WTC11 (cell line): Measurements from ENCODE around the gene CTBP1. TPM values are rescaled to one million over a fixed set of nuclear protein-coding genes. Genes with fewer than 3 reads are reported as not detected.

Experiments used
- ATAC-seq: fragments of 200-7000 bp; cut with Tn5 transposase; 2 replicates; pipeline ENCODE4 v1.10.0; 2021; ENCODE audit warnings: mild to moderate bottlenecking, moderate library complexity
- CTCF ChIA-PET: fragments of 300-600 bp; sonication (Branson Sonifier 250); formaldehyde crosslinking; loops from one replicate; lab custom pipeline; 2021; ENCODE audit warnings: antibody characterized with exemption; lab: Charles Lee
- POLR2A ChIA-PET: fragments of 350-600 bp; sonication (Branson Sonifier 250); formaldehyde crosslinking; loops from one replicate; lab custom pipeline; 2021; ENCODE audit warnings: antibody characterized with exemption; lab: Charles Lee
- DNase-seq: peaks from one replicate; pipeline ENCODE4 v3.0.0; 2021; ENCODE audit warnings: low spot score
- H3K27ac Mint-ChIP-seq: 2 replicates; pipeline ENCODE4 v1.8.0; 2021; ENCODE audit warnings: mixed read lengths
- H3K27me3 Mint-ChIP-seq: 2 replicates; pipeline ENCODE4 v1.8.0; 2021; ENCODE audit warnings: low read depth, mild to moderate bottlenecking, moderate library complexity, mixed read lengths
- H3K36me3 Mint-ChIP-seq: 2 replicates; pipeline ENCODE4 v1.8.0; 2021; ENCODE audit warnings: mixed read lengths
- H3K4me1 Mint-ChIP-seq: 2 replicates; pipeline ENCODE4 v1.8.0; 2022; ENCODE audit warnings: mixed read lengths
- H3K4me3 Mint-ChIP-seq: 2 replicates; pipeline ENCODE4 v1.8.0; 2021; ENCODE audit warnings: mild to moderate bottlenecking, moderate library complexity, mixed read lengths
- H3K9me3 Mint-ChIP-seq: 2 replicates; pipeline ENCODE4 v1.8.0; 2021; ENCODE audit warnings: mixed read lengths
- AFF4 ChIP-seq: sonication (generic); formaldehyde crosslinking; IDR thresholded peaks from 2 replicates; pipeline ENCODE4 v1.8.1; 2023; ENCODE audit warnings: mild to moderate bottlenecking, missing genetic modification reagents, borderline replicate concordance
- ATF1 ChIP-seq: sonication (generic); formaldehyde crosslinking; IDR thresholded peaks from 2 replicates; pipeline ENCODE4 v1.8.1; 2023; ENCODE audit warnings: mild to moderate bottlenecking, moderate library complexity, missing genetic modification reagents
- ATF3 ChIP-seq: sonication (generic); formaldehyde crosslinking; conservative IDR thresholded peaks from 2 replicates; pipeline ENCODE4 v1.8.1; 2022; ENCODE audit warnings: mild to moderate bottlenecking, missing genetic modification reagents
- CTCF ChIP-seq: fragments of 200-600 bp; IDR thresholded peaks from 2 replicates; pipeline ENCODE4 v1.8.0; 2022; ENCODE audit warnings: antibody characterized with exemption
- E2F1 ChIP-seq: sonication (generic); formaldehyde crosslinking; IDR thresholded peaks from 2 replicates; pipeline ENCODE4 v1.8.0; 2022; ENCODE audit warnings: mild to moderate bottlenecking, missing genetic modification reagents
- ELF4 ChIP-seq: sonication (generic); formaldehyde crosslinking; IDR thresholded peaks from 2 replicates; pipeline ENCODE4 v1.8.1; 2022; ENCODE audit warnings: low read depth, mild to moderate bottlenecking, moderate library complexity, missing genetic modification reagents
- EMX1 ChIP-seq: fragments of 250-450 bp; sonication (Bioruptor Pico); IDR thresholded peaks from 2 replicates; pipeline ENCODE4 v1.8.0; 2021; ENCODE audit warnings: mild to moderate bottlenecking
- ESRRA ChIP-seq: sonication (generic); formaldehyde crosslinking; IDR thresholded peaks from 2 replicates; pipeline ENCODE4 v1.8.1; 2022; ENCODE audit warnings: mild to moderate bottlenecking, missing genetic modification reagents, borderline replicate concordance
- FOXP1 ChIP-seq: sonication (generic); formaldehyde crosslinking; IDR thresholded peaks from 2 replicates; pipeline ENCODE4 v1.8.0; 2022; ENCODE audit warnings: missing genetic modification reagents, mild to moderate bottlenecking, moderate library complexity, borderline replicate concordance
- MXD4 ChIP-seq: fragments of 250-450 bp; sonication (Bioruptor Pico); IDR thresholded peaks from 2 replicates; pipeline ENCODE4 v1.8.0; 2021; ENCODE audit warnings: mild to moderate bottlenecking, moderate library complexity, borderline replicate concordance
- PREB ChIP-seq: sonication (generic); formaldehyde crosslinking; IDR thresholded peaks from 2 replicates; pipeline ENCODE4 v1.8.1; 2022; ENCODE audit warnings: mild to moderate bottlenecking, missing genetic modification reagents, moderate library complexity, borderline replicate concordance
- RORB ChIP-seq: fragments of 250-450 bp; sonication (Bioruptor Pico); IDR thresholded peaks from 2 replicates; pipeline ENCODE4 v1.9.0; 2021; ENCODE audit warnings: mild to moderate bottlenecking
- SMAD4 ChIP-seq: sonication (generic); formaldehyde crosslinking; IDR thresholded peaks from 2 replicates; pipeline ENCODE4 v1.8.0; 2022; ENCODE audit warnings: mild to moderate bottlenecking, missing genetic modification reagents
- TCF7 ChIP-seq: sonication (generic); formaldehyde crosslinking; IDR thresholded peaks from 2 replicates; pipeline ENCODE4 v1.8.0; 2022; ENCODE audit warnings: mild to moderate bottlenecking, low read depth, missing genetic modification reagents, moderate library complexity
- TEAD1 ChIP-seq: sonication (generic); formaldehyde crosslinking; IDR thresholded peaks from 2 replicates; pipeline ENCODE4 v1.8.0; 2022; ENCODE audit warnings: mild to moderate bottlenecking, missing genetic modification reagents
- TP53 ChIP-seq: sonication (generic); formaldehyde crosslinking; IDR thresholded peaks from 2 replicates; pipeline ENCODE4 v1.8.1; 2023; ENCODE audit warnings: mild to moderate bottlenecking, missing genetic modification reagents
- ZBTB21 ChIP-seq: sonication (generic); formaldehyde crosslinking; IDR thresholded peaks from 2 replicates; pipeline ENCODE4 v1.8.1; 2023; ENCODE audit warnings: mild to moderate bottlenecking, missing genetic modification reagents, borderline replicate concordance
- ZNF121 ChIP-seq: sonication (generic); formaldehyde crosslinking; IDR thresholded peaks from 2 replicates; pipeline ENCODE4 v1.8.0; 2023; ENCODE audit warnings: missing genetic modification reagents
- ZNF232 ChIP-seq: sonication (generic); formaldehyde crosslinking; IDR thresholded peaks from 2 replicates; pipeline ENCODE4 v1.8.0; 2022; ENCODE audit warnings: mild to moderate bottlenecking, missing genetic modification reagents
- ZNF263 ChIP-seq: sonication (generic); formaldehyde crosslinking; IDR thresholded peaks from 2 replicates; pipeline ENCODE4 v1.8.1; 2022; ENCODE audit warnings: low read depth, mild to moderate bottlenecking, moderate library complexity, missing genetic modification reagents
- ZNF425 ChIP-seq: fragments of 250-450 bp; sonication (Bioruptor Pico); conservative IDR thresholded peaks from 2 replicates; pipeline ENCODE4 v1.9.0; 2021; ENCODE audit warnings: mild to moderate bottlenecking
- total RNA-seq: library from RNA; stranded (reverse); gene quantifications from 3 replicates; pipeline ENCODE4 v1.2.3, GENCODE V29; 2021

The CTBP1 gene
- total RNA-seq, 1 experiment from 2014 or later, result 143 TPM

GRCh38 chr4:1211891-1212545, 36.9 kb downstream of the CTBP1 start:
- TF ChIP-seq TCF7 (CRISPR knock-in tag) (no peak), ZNF121 (CRISPR knock-in tag) (no peak), ATF3 (CRISPR knock-in tag) (no peak), ZNF232 (CRISPR knock-in tag) (no peak), TEAD1 (CRISPR knock-in tag) (no peak), ELF4 (CRISPR knock-in tag) (no peak), FOXP1 (no peak), RORB (CRISPR knock-in tag) (no peak), TP53 (CRISPR knock-in tag) (no peak), ZBTB21 (CRISPR knock-in tag) (no peak), ZNF263 (CRISPR knock-in tag) (no peak), E2F1 (CRISPR knock-in tag) (no peak), SMAD4 (no peak)
- TF ChIP-seq, all 79 proteins: peak for 0
- POLR2A ChIA-PET, result no interaction called here
- DNase-seq (no peak), ATAC-seq (no peak)
- Mint-ChIP-seq H3K9me3 (no peaks in the 10 kb centered on the region), H3K36me3 (peaks cover 6% of the 10 kb centered on the region; the same call in 1 of the 2 replicates), H3K4me3 (no peak overlapping the region), H3K4me1 (no peaks in the 10 kb centered on the region), H3K27ac (no peak overlapping the region), H3K27me3 (no peaks in the 10 kb centered on the region)
- CTCF ChIA-PET, result no interaction called here

GRCh38 chr4:1211371-1211770, 37.6 kb downstream of the CTBP1 start:
- no peaks in the 10 kb centered on the region for H3K9me3 Mint-ChIP-seq
- ChIA-PET CTCF (no interaction called here), POLR2A (no interaction called here)
- H3K4me1 Mint-ChIP-seq, result no peaks in the 10 kb centered on the region
- no peak for DNase-seq
- H3K4me3 Mint-ChIP-seq, result no peak overlapping the region
- no peak overlapping the region for H3K27ac Mint-ChIP-seq
- peaks cover 6% of the 10 kb centered on the region; the same call in 1 of the 2 replicates for H3K36me3 Mint-ChIP-seq
- no peaks in the 10 kb centered on the region for H3K27me3 Mint-ChIP-seq
- ATAC-seq, result no peak
- no peak for TF ChIP-seq ESRRA (CRISPR knock-in tag)
- TF ChIP-seq TCF7 (CRISPR knock-in tag), result no peak
- TF ChIP-seq SMAD4, result no peak
- no peak for TF ChIP-seq ATF1 (CRISPR knock-in tag)
- no peak for TF ChIP-seq MXD4 (CRISPR knock-in tag)
- no peak for TF ChIP-seq ZNF425 (CRISPR knock-in tag)
- TF ChIP-seq ATF3 (CRISPR knock-in tag), result no peak
- TF ChIP-seq AFF4 (CRISPR knock-in tag), result no peak
- TF ChIP-seq EMX1, result no peak
- no peak for TF ChIP-seq PREB (CRISPR knock-in tag)
- TF ChIP-seq CTCF, result no peak
